Measurements from ENCODE around the gene TTYH3.
"Not testable (repeated sequence)": the region's sequence is repeated elsewhere in the genome, so short reads cannot be mapped to it uniquely, and the experiment has no call there.

Gene TTYH3

DNA sequence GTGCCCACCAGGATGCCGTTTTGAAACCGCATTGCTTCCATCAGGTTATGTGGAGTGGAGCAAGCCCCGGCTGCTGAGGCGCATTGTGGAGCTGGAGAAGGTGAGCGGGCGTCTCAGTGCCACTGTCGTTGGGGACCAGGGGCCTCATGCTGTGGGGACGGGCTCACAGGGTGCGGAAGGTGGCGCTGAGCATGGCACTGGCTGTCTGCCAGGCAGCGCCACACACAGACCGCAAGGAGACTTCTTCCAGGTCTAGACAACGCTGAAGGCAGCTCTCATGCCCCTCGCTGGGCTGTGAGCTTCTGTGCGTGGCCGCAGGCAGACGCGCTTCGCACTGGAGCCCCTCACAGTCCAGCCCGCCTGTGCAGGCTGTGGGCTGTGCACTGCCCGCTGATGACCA, 44.0 kb upstream of the TTYH3 start (continued):
- TF ChIP-seq, protein P1, sequence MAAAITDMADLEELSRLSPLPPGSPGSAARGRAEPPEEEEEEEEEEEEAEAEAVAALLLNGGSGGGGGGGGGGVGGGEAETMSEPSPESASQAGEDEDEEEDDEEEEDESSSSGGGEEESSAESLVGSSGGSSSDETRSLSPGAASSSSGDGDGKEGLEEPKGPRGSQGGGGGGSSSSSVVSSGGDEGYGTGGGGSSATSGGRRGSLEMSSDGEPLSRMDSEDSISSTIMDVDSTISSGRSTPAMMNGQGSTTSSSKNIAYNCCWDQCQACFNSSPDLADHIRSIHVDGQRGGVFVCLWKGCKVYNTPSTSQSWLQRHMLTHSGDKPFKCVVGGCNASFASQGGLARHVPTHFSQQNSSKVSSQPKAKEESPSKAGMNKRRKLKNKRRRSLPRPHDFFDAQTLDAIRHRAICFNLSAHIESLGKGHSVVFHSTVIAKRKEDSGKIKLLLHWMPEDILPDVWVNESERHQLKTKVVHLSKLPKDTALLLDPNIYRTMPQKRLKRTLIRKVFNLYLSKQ (tag by site-specific recombination; IDR thresholded peaks at IDR 0.05; ENCODE audit: borderline replicate concordance) = no peak
- TF ChIP-seq EGR2 (tag by site-specific recombination; IDR thresholded peaks at IDR 0.05; ENCODE audit: low read depth) = no peak
- no peak for TF ChIP-seq ZSCAN30 (tag by site-specific recombination; IDR thresholded peaks at IDR 0.05)
- no peak for TF ChIP-seq ZNF114 (tag by site-specific recombination; IDR thresholded peaks at IDR 0.05)
- TF ChIP-seq BCL6B (tag by site-specific recombination; IDR thresholded peaks at IDR 0.05) = no peak
- TF ChIP-seq ZNF544 (tag by site-specific recombination; IDR thresholded peaks at IDR 0.05) = no peak
- TF ChIP-seq, protein P2, sequence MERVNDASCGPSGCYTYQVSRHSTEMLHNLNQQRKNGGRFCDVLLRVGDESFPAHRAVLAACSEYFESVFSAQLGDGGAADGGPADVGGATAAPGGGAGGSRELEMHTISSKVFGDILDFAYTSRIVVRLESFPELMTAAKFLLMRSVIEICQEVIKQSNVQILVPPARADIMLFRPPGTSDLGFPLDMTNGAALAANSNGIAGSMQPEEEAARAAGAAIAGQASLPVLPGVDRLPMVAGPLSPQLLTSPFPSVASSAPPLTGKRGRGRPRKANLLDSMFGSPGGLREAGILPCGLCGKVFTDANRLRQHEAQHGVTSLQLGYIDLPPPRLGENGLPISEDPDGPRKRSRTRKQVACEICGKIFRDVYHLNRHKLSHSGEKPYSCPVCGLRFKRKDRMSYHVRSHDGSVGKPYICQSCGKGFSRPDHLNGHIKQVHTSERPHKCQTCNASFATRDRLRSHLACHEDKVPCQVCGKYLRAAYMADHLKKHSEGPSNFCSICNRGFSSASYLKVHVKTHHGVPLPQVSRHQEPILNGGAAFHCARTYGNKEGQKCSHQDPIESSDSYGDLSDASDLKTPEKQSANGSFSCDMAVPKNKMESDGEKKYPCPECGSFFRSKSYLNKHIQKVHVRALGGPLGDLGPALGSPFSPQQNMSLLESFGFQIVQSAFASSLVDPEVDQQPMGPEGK (tag by site-specific recombination; IDR thresholded peaks at IDR 0.05) = no peak
- no peak for TF ChIP-seq ZNF76 (tag by site-specific recombination; IDR thresholded peaks at IDR 0.05; ENCODE audit: borderline replicate concordance, low read depth)
- TF ChIP-seq, protein P3, sequence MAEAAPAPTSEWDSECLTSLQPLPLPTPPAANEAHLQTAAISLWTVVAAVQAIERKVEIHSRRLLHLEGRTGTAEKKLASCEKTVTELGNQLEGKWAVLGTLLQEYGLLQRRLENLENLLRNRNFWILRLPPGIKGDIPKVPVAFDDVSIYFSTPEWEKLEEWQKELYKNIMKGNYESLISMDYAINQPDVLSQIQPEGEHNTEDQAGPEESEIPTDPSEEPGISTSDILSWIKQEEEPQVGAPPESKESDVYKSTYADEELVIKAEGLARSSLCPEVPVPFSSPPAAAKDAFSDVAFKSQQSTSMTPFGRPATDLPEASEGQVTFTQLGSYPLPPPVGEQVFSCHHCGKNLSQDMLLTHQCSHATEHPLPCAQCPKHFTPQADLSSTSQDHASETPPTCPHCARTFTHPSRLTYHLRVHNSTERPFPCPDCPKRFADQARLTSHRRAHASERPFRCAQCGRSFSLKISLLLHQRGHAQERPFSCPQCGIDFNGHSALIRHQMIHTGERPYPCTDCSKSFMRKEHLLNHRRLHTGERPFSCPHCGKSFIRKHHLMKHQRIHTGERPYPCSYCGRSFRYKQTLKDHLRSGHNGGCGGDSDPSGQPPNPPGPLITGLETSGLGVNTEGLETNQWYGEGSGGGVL (tag by site-specific recombination; IDR thresholded peaks at IDR 0.05) = no peak
- TF ChIP-seq ZNF221 (tag by site-specific recombination; IDR thresholded peaks at IDR 0.05; ENCODE audit: borderline replicate concordance) = no peak

DNA sequence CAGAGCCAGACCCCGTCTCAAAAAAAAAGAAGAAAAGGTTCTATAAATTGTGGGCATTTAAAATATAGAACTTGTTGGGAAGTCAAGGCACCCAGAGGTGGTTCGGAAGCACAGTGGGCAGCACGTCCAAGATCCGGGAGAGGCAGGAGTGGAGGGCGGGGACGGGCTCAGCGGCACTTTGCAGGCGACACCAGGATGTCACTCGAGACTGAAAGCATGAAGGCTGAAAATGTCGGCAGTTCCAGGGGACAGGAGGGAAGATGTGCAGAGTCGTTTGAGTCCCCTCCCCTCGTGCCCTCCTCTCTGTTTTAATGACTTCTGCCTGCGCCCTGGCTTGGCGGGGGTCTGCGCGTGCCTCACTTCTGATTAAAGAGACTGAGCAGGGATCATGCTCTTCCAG, 42.4 kb upstream of the TTYH3 start:
- Histone ChIP-seq H3K4me1 (ENCODE audit: control insufficient read depth, insufficient read depth, low read length) (no peaks in the 10 kb centered on the region), H3K9me3 (ENCODE audit: control insufficient read depth, insufficient read depth, low read depth, low read length) (no peaks in the 10 kb centered on the region), H3K27ac (ENCODE audit: extremely low read depth, low read depth, low read length) (no peak overlapping the region), H3K4me3 (ENCODE audit: low read depth, low read length) (no peak overlapping the region), H3K36me3 (ENCODE audit: control insufficient read depth in 2 of 2, insufficient read depth in 1 of 2, low read length in 2 of 2) (peaks cover 0 to 62% of the 10 kb centered on the region in 2 experiments; a peak in 2 of 3 replicates)
- ChIA-PET CTCF (interaction anchor here (0.6 kb wide), 1 partner anchor 20 kb away, joined by 4 read pairs; no protein-coding TSS in a partner anchor), POLR2A (no interaction called here)
- TF ChIP-seq ZNF239 (tag by site-specific recombination; IDR thresholded peaks at IDR 0.05) (no peak), ZNF548 (tag by site-specific recombination; IDR thresholded peaks at IDR 0.05) (no peak), TSHZ1 (tag by site-specific recombination; IDR thresholded peaks at IDR 0.05; ENCODE audit: borderline replicate concordance) (no peak), SETDB1 (IDR thresholded peaks at IDR 0.05; ENCODE audit: insufficient read length, low read length) (no peak)
- TF ChIP-seq, protein P4, sequence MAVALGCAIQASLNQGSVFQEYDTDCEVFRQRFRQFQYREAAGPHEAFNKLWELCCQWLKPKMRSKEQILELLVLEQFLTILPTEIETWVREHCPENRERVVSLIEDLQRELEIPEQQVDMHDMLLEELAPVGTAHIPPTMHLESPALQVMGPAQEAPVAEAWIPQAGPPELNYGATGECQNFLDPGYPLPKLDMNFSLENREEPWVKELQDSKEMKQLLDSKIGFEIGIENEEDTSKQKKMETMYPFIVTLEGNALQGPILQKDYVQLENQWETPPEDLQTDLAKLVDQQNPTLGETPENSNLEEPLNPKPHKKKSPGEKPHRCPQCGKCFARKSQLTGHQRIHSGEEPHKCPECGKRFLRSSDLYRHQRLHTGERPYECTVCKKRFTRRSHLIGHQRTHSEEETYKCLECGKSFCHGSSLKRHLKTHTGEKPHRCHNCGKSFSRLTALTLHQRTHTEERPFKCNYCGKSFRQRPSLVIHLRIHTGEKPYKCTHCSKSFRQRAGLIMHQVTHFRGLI (tag by site-specific recombination; IDR thresholded peaks at IDR 0.05) = no peak

DNA sequence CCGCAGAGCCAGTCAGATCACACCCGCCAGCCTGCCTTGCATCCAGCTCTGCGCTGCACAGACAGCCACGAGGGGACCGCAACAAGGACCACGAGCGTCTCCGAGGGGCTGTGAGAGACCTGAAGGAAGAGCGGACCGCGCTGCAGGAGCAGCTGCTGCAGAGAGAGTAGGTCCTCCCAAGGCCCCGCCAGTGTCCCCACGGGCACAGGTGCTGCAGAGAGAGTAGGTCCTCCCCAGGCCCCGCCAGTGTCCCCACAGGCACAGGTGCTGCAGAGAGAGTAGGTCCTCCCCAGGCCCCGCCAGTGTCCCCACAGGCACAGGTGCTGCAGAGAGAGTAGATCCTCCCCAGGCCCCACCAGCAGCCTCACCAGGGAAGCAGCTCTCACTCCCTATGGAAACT, 41.8 kb upstream of the TTYH3 start:
- not testable (repeated sequence) for H3K4me1 ChIP-seq (ENCODE audit: control insufficient read depth, insufficient read depth, low read length)

More for the DNA sequence above, 41.8 kb upstream of the TTYH3 start:
- H3K27ac ChIP-seq (ENCODE audit: extremely low read depth, low read depth, low read length); H3K9me3 ChIP-seq (ENCODE audit: control insufficient read depth, insufficient read depth, low read depth, low read length); POLR2A ChIA-PET; H3K4me3 ChIP-seq (ENCODE audit: low read depth, low read length): not testable (repeated sequence)
- H3K36me3 ChIP-seq (ENCODE audit: control insufficient read depth in 2 of 2, insufficient read depth in 1 of 2, low read length in 2 of 2) = peaks cover 0 to 65% of the 10 kb centered on the region in 2 experiments; a peak in 2 of 3 replicates
- CTCF ChIA-PET = interaction anchor here (0.6 kb wide), 1 partner anchor 19 kb away, joined by 4 read pairs; no protein-coding TSS in a partner anchor

All from HEK293 (cell line).